HG03025 (cell line): ENCODE results near the gene MUC6.

Experiments
- ATAC-seq: cut with Tn5 transposase; IDR thresholded peaks from one replicate; pipeline ENCODE4 v1.9.1; 2021; ENCODE audit warnings: mild to moderate bottlenecking, moderate library complexity; ENCODE audit not compliant: unreplicated experiment, low FRiP score

The MUC6 gene

DNA sequence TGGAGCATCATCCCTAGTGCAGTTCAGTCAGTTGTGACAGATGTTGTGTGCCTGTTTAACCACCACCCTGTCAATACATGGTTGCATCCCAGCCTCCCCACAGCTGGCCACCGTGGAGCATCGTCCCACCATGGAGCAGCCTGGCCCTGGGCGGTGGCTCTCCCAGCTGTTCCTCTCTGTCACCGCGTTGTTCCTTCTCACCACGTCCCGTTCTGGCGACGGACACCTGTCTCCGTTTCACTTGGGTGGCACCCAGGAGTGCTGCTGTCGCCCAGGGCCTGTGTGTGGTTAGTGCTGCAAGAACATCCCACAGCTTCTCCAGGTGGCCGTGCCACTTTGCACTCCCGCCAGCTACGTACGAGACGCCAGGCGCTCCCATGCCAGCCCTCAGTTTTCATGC is 26.5 kb downstream of the MUC6 start:
- ATAC-seq: no peak

DNA sequence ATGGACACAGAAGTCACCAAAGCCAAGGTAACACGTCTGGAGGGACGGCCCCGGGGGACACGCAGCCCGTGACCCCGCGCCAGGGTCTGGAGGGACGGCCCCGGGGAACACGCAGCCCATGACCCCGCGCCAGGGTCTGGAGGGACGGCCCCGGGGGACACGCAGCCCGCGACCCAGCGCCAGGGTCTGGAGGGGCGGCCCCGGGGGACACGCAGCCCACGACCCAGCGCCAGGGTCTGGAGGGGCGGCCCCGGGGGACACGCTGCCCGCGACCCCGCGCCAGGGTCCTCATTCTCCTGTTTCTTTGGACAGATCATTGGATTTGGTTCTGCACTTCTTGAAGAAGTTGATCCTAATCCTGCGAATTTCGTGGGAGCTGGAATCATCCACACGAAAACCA is 27.1 kb downstream of the MUC6 start:
- ATAC-seq: no peak

DNA sequence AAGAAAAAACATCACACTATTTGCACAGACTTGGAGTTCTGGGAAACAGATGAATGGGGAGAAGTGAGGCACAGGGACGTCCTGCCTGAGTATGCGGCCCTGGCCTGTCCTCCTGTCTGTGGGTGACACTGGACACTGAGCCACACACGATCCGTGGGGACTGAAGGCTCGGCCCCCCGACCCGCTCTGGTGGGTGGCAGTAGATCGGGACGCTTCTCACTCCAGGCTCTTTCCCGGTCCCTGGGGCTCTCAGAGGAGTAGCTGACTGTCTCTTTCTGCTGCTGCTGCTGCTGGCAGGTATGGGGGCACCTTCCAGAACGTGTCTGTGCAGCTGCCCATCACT is 27.7 kb downstream of the MUC6 start:
- ATAC-seq: no peak

DNA sequence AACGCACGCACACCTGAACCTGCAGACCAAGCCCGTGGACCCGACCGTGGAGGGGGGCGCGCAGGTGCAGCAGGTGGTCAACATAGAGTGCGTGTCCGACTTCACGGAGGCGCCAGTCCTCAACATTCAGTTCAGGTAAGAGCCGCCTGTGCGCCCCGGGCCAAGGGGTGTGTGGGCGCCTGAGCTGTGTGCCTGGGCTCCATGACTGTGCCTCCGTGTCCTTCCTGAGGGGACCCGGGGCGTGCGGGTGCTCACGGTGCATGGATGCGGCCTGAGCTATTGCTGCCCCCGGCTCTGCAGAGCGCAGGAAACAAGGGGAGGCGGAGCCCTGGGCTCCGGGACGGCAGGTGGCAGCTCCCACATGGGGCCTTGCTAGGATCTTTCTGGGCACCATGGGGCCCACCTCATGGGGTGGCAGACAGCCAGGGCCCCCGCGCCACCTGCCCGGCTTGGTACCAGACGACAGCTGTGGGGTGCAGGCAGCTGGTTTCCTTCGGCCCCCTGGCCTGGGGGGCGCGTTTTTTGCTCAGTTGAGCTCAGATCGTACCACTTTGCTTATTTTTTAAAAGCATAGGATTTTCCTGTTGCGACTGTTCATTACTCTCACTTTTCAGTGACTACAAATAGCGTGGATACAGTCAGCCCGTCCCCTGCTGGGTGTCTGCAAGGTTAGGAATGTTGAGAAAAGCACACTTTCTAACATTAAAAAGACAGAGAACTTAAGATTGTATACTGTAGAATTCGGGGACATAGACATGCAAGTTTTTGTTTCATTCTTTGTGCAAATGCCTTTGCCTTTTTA is 28.3 kb downstream of the MUC6 start:
- ATAC-seq: no peak

DNA sequence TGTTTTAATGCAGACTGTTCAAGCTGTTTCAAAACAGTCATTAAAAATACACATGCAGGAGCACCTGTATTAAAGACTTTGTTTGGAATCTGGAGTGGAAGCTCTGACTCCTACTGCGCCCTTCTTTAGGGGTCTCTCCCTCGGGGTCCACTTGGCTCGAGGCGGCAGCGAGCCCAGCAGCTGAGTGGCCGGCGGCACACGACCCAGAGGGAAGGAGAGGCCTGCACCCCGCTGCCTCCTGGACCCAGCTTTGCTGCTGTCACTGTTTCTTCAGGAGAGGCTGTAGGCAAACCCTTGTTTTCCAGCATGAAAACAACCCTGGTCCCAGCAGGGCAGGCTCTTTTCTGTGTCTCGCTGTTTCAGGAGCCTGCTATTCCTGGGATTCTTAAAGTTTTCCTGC is 29.2 kb downstream of the MUC6 start:
- ATAC-seq: no peak

DNA sequence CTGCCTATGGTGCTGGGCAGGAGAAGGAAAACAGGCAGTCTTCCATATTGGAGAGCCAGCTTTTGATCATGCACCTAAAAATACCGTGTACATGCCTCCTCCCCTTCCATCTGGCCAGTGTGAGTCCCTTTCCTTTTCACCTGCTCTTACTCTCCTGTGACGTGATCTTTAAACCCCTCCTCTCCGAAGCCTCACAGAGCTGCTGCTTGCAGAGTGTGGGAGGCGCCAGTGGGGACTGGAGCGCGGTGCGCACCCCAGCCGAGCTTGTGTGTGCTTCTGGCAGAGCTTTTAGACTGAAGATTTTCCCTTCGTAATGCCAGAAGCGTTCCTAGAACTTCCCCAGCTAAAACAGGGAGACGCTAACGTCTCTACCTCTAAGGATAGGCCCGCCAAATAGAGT is 29.8 kb downstream of the MUC6 start:
- ATAC-seq: no peak

DNA sequence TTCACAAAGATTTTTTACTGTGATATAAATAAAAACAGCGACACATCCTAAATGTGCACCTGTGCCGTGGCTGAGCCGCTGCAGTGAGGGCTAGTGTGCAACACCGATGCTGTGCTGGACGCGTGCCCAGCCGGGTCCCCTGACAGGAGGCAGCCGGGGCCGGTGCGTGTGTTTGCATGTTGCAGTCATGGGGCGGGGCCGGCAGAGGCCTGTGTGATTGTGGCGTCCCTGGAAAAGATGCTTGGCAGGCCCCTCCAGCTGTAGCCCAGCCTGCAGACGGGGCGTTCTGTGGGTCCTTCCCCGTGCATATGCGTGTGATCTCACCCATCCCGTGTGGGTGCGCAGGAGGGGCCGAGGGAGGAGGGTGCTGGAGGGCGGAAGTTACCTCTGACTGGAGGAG is 30.6 kb downstream of the MUC6 start:
- no peak for ATAC-seq

DNA sequence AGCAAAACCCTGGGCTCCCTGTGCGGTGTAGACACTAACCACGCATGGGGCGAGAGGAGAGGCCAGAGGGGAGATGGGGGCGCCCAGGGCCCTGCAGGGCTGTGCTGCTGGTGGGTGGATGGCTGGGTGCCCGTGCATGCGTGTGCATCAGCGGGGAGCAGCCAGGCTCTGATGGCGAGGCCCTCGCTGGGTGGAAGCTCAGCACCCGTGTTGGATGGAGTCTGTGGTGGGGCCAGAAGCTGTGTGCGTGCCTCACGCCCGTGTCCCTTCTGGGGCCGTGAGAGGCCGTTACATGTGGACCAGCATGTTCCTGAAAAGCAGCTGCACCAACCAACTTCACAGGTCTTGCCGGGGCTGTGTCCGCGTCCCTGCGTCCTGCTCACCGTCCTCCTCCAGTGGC is 33.4 kb downstream of the MUC6 start:
- ATAC-seq: no peak

DNA sequence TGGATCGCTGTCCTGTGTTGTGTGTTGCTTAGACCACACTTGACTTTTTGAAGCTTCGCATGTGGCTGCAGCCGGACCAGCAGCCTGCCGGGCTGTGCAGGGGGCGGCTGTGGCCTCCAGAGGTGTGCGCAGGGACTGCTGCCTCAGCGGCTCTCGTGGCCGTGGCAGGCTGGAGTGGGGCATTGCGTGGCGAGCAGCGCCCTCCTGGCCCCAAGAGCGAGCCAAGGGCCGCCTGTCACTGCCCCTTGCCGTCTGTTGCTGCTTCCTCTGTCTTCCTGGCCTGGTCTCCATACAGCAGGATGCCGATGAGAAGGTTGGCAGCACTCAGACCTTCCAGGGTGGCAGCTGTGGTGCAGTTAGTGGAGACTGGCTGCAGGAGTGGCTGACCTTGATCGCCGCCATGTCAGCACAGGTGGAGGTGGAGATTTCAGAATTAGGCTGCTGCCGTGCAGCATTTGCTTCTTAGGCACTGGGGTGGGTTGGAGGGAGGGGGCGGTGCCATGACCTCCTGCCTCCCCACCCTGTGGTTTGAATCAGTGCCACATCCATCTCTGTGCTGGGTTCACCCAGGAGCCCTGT is 34.0 kb downstream of the MUC6 start:
- no peak for ATAC-seq

DNA sequence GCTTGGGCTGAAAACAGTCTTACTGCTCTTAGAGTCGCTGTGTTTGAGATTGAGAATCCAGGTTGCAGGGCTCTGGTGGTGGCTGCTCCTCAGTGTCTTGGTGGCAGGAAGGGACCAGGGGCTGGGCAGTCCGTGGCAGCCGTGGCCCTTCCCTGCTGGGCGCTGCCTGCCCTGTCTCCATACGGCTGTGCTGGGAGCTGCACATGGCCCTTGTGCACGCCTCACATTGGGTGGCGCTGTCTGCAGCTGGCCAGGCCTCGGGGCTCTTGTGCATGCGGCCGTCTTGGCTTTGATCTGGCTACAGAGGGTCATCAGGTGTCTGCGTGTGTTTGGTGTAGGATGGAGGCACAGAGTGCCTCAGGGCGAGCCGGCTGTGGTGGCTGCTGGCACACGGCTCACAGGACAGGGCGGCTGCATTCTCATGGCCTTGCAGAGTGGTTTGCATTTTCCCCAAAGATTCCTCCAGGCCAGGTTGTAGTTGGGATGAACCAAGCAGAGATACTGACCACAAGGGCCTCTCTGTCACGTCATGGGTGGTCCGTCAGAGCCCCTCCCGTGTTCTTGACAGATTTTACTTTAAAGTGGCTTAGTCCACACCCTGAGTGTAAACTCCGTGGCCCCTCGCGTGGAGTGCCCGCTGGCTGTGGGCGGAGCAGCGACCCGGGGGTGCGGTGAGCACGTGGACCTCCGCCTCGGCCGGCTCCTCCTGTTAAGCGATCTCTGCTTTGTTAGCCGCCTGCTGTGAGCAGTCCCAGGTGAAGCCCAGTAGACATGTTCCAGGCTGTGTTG is 34.7 kb downstream of the MUC6 start:
- no peak for ATAC-seq

DNA sequence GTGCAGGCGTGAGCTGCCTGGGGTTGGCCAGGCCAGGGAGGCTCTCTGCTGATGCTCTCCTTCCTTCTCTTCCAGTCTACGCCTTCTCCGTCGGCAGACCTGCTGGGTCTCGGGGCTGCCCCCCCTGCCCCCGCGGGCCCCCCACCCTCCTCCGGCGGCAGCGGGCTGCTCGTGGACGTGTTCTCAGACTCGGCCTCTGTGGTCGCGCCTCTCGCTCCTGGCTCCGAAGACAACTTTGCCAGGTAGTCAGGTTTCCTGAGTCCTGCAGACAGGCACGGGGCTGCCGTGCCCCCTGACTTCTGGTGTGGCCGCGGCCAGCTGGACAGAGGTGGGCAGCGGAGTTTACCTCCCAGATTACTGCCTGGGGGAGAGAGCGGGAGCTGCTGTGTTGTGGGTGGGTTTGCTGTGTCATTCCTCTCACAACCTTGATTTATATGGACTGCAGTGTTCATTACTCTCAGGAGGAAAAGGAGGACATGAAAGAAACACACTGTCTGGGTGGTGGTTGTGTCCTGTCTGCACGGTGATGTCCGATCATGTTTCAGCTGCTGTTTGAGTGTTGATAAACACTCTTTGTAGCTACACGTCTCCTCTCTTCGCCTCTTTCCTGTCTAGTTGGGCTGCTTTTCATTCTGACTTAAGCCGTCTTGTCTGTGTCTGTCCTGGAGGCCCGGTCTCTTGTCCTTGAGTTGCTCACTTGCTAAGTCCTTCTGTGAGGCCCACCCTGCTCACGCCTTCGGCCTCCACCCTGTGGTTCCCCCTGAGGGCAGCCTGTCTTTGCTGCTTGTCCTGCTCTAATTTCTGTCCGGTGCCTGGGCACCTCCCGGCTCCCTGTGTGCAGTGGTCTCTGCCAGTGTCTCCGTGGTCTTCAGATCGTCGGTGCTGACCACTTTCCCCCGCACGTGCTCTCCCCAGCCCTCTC is 35.9 kb downstream of the MUC6 start:
- no peak for ATAC-seq

DNA sequence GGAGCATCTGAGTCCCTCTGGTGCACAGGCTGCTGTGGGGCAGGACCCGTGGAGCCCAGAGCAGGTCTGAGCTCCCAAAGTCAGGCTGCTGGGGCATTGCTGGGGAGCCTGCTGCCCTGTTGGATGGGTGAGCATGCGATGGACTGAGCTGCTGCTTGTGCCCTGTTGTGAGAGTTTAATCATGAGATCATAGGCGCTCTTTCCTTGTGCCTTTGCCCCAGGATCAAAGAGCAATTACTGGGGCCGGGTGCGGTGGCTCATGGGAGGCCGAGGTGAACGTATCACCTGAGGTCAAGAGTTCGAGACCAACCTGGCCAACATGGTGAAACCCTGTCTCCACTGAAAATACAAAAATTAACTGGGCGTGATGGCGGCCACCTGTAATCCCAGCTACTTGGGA is 37.5 kb downstream of the MUC6 start:
- ATAC-seq: no peak

DNA sequence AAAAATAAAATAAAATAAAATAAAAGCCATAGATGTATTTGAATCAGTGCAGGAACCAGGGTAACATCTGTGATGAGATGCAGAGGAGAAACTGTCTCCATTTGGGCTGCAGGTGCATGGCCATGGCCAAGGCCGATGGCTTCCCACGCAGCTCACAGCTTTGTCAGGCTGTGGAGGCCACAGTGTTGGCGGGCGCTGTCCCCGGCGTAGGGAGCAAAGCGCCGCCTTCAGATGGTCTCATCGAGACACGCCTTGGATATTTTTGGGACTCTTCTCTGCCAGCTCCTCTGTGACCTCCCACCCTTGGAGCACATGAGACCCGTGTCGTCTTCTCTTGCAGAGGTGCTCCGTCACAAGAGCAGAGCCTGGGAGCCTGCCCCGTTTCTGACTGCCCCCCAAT is 38.6 kb downstream of the MUC6 start:
- ATAC-seq: no peak

DNA sequence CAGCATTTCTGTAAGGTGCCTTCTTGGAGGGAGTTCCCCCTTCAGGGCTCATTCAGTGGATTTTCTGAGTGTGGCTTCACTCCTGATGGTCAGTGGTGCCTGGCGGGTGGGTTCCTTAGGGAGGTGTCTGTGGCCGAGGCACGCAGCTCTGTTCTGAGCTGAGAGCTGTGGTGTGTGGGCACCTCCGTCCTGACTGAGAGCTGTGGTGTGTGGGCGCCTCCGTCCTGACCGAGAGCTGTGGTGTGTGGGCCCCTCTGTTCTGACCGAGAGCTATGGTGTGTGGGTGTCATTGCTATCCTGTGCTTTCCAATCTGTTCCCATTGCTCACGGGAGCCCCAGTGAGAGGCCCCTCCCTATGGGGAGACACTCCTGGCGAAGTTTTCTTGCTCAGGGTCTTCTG is 39.8 kb downstream of the MUC6 start:
- ATAC-seq: no peak

DNA sequence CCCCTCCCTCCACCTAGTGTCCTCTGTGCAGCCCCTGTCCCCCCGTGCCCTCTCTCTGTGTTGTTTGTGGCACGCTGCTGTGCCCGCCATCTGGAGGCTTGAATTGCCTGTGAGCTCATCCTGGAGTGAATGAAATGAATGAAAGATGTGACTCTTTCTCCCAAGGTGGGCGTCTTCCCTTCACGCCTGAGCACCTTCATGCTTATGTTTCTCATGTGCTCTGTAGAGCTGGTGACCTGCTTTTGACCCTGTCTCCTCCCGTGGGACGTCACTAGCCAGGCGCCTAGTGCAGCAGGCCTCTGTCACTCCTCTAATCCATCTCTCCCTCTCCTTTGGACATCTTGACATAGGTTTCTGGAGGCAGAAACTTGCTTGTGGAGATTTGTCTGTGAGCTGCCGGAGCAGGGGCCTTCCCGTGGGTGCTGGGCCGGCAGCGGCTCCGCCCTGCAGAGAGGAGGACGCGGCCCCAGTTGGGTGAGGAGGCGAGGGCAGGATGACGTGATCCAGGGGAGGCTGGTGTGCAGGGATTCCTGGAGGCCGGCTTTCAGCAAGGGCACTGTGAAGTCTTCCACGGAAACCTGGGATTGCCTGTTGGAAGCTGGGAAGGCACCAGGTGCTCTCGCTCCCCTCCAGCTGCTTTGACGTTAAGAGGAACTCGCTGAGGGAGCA is 40.6 kb downstream of the MUC6 start:
- ATAC-seq: no peak

DNA sequence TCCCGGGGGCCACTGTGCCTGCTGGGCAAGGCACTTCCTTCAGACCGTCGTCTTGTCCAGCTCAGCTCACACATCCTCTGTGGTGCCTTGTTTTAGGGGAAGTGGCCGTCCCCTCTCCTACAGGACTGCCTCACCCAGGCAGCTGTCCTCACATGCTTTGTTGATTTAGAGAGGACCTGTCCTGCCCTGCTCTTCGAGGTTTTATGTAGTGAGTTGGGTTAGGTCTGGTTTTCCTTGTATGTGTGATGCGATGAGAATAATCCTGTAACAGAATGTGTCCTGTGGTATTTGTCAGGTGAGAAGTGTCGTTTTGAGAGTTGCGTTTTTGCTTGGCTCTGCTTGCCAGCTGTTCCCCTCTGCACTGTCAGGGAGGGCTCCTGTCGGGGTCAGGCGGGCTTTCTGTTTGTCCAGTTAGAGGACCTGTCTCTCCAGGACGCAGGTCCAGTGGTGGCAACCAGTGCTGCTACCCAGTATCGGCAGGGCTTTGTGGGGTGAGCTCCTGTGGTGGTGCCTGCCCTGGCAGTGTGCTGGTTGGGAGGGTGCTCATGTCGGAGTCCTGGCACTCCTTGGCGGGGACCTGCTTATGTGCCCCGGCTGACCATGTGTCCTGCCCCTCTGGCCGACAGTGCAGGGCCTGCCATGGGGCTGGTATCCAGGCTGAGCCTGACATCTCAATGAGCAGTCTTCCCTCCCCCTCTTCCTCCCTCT is 41.3 kb downstream of the MUC6 start:
- no peak for ATAC-seq

DNA sequence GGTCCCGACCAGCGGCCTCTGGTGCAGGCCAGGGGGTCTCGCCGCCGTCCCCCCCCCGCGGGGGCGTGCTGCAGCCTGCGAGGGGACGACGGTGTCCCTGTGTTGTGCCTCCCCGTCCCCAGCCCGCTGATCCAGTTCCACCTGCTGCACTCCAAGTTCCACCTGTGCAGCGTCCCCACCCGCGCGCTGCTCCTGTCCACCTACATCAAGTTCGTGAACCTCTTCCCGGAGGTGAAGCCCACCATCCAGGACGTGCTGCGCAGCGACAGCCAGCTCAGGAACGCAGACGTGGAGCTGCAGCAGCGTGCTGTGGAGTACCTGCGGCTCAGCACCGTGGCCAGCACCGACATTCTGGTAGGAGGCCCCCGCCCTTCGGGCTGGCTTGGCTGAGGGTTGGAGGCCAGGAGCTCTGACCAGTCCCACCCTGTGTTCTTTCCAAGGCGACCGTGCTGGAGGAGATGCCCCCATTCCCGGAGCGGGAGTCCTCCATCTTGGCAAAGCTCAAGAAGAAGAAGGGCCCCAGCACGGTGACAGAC is 42.8 kb downstream of the MUC6 start:
- ATAC-seq: no peak

DNA sequence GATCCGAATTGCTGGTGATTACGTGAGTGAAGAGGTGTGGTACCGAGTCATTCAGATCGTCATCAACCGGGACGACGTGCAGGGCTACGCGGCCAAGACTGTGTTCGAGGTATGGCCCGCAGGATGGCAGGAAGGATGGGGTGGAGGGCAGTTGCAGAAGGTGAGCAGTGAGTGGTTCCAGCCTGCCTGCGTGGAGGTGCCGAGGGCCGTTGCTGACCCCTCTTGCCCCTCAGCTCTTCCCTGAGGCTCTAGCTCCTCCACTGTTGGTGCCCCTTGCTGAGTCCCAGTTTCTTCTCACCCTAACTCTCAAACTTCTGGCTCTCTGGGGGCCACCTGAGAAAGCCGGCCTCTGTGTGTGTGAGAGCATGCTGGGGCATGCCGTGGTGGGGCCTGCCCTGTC is 43.9 kb downstream of the MUC6 start:
- no peak for ATAC-seq

DNA sequence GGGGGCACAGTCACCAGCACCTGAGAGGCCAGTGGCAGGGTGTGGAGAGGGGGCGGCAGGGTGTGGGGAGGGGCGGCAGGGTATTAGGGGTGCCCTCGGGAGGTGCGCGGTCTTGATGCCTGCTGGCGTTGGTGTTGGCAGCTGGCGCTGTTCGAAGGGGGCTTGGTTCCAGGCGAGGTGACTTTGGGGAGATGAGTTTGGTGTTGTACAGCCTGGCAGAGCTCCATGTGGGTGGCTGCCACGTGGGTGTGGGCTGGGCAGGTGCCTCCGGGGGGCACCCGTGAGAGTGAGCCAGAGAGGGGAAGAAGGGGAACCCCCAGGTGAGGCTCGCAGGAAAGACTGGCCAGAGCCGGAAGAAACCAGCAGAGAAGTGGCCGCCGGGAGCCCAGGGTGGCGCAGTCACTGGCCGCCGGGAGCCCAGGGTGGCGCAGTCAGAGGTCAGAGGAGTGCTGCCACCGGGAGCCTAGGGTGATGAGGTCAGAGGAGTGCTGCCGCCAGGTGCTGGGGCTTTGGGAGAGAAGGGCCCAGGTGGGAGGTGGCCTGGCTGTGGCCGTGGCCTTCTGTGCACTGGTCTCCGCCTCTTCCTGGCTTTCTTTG is 44.7 kb downstream of the MUC6 start:
- no peak for ATAC-seq
